CD8-positive, alpha-beta memory T cell (primary cell): ENCODE results near the gene FAM131B. TPM values are rescaled to one million over a fixed set of nuclear protein-coding genes. Genes with fewer than 3 reads are reported as not detected.

Source experiments
- CTCF ChIA-PET: fragments of 350-600 bp; sonication (Branson Sonifier 250); formaldehyde crosslinking; loops from one replicate; lab custom pipeline; 2021; ENCODE audit warnings: antibody characterized with exemption; lab: Charles Lee
- POLR2A ChIA-PET: fragments of 350-600 bp; sonication (Branson Sonifier 250); formaldehyde crosslinking; loops from one replicate; lab custom pipeline; 2021; ENCODE audit warnings: antibody characterized with exemption; lab: Charles Lee
- DNase-seq, 5 donors: peaks; one replicate each; pipeline versions ENCODE4 v3.0.0 to v3.0.0-alpha.2; 2020 to 2022; ENCODE audit warnings: mixed read lengths in 1 of 5
- H3K27ac ChIP-seq: one replicate; pipeline ENCODE4 v1.7.0; 2013; ENCODE audit warnings: low read depth, mild to moderate bottlenecking, low read length, moderate library complexity
- H3K27me3 ChIP-seq: 2 replicates; pipeline ENCODE4 v1.7.0; 2013; ENCODE audit warnings: low read length, mild to moderate bottlenecking; ENCODE audit not compliant: insufficient read depth, poor library complexity, severe bottlenecking
- H3K36me3 ChIP-seq: 2 replicates; pipeline ENCODE4 v1.7.0; 2013; ENCODE audit warnings: mild to moderate bottlenecking, low read length, moderate library complexity; ENCODE audit not compliant: insufficient read depth
- H3K4me1 ChIP-seq: 2 replicates; pipeline ENCODE4 v1.7.0; 2013; ENCODE audit warnings: mild to moderate bottlenecking, low read length, moderate library complexity; ENCODE audit not compliant: insufficient read depth
- H3K4me3 ChIP-seq: 2 replicates; pipeline ENCODE4 v1.7.0; 2013; ENCODE audit warnings: mild to moderate bottlenecking, low read length
- H3K9me3 ChIP-seq: 2 replicates; pipeline ENCODE4 v1.7.0; 2013; ENCODE audit warnings: mild to moderate bottlenecking, low read length
- H3K27ac Mint-ChIP-seq, 8 donors: one replicate each; pipeline ENCODE4 v1.8.0; 2020 to 2021; ENCODE audit warnings: mixed read lengths in 8 of 8, mild to moderate bottlenecking in 6 of 8, inconsistent platforms in 3 of 8, moderate library complexity in 3 of 8
- H3K27me3 Mint-ChIP-seq, 2 donors: one replicate each; pipeline ENCODE4 v1.8.0; 2020 to 2021; ENCODE audit warnings: mixed read lengths in 2 of 2, mild to moderate bottlenecking in 1 of 2, moderate library complexity in 1 of 2
- H3K36me3 Mint-ChIP-seq, 3 donors: one replicate each; pipeline ENCODE4 v1.8.0; 2020 to 2021; ENCODE audit warnings: mixed read lengths in 3 of 3, inconsistent platforms in 1 of 3, mild to moderate bottlenecking in 1 of 3
- H3K4me1 Mint-ChIP-seq, 3 donors: one replicate each; pipeline ENCODE4 v1.8.0; 2020 to 2021; ENCODE audit warnings: mixed read lengths in 3 of 3, inconsistent platforms in 1 of 3, mild to moderate bottlenecking in 1 of 3
- H3K4me3 Mint-ChIP-seq, 7 donors: one replicate each; pipeline ENCODE4 v1.8.0; 2020 to 2021; ENCODE audit warnings: mixed read lengths in 7 of 7, mild to moderate bottlenecking in 6 of 7, moderate library complexity in 4 of 7, inconsistent platforms in 2 of 7
- H3K9me3 Mint-ChIP-seq, 5 donors: one replicate each; pipeline ENCODE4 v1.8.0; 2020 to 2022; ENCODE audit warnings: mixed read lengths in 5 of 5, mild to moderate bottlenecking in 3 of 5, moderate library complexity in 2 of 5, inconsistent platforms in 1 of 5
- polyA plus RNA-seq: library from polyadenylated mRNA; unstranded; fragments of 300-500 nt; fragmentation: Illumina TruSeq; gene quantifications from one replicate; pipeline ENCODE4 v1.2.3, GENCODE V29; 2021
- total RNA-seq, 2 experiments: library from RNA; stranded (reverse); gene quantifications; one replicate each; pipeline ENCODE4 v1.2.3, GENCODE V29; 2021

The FAM131B gene
- total and polyA plus RNA-seq, 3 experiments from 2014 or later = 1.6 to 2.8 (median 2.4) TPM

DNA sequence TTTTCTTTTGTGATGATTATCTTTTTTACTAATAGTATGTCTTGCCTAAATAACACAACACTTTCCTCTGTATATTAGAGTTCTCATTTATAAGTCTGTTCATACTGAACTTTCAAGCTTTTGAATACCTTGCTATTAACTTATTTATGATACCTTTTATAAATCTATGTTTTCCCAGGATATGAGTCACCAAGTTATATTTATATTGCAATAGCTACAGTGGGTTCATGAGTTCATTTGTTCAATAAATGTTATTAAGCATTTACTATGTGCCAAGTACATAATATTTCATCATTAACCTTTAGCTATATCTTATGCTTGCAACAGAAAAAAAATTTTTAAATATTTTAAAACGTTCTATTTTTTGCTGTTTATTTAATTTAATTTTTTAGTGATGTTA is 28.3 kb downstream of the FAM131B start:
- POLR2A ChIA-PET = no interaction called here

DNA sequence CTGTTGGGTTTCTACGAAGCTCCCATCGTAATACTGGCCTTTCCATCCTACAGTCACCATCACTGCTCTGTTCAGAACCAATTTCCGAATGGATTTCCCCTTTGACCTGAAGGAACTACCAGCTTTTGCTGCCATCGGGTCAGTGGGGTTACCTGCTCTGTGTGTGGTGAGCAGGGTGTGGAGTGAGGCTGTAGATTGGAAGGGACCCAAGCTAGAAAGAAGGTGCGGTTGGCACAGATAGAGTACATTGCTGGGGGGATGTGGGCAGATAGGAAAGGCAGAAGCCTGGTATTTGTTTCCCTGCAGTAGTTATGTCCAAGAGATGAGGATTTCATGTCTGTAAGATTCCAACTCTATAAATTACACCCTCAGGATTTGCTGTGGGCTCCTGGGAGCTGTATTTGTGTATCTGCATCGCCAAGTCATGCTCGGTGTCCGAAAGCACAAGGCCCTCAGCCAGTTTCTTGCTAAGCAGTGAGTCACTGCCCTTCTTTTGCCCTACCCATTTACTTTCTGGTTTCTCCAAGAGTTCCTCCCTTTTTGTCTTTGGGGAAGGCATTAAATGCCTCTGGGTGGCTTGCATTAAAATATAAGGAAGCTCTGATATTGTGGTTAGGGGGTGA is 31.2 kb downstream of the FAM131B start:
- H3K27ac ChIP-seq = no peak overlapping the region
- ChIA-PET CTCF (interaction anchor here (1.2 to 1.6 kb wide), 3 partner anchors 20 to 91 kb away, joined by 3 to 4 read pairs (median 4); no protein-coding TSS in a partner anchor), POLR2A (no interaction called here)
- H3K4me1 ChIP-seq = no peaks in the 10 kb centered on the region
- Mint-ChIP-seq H3K27ac (no peak overlapping the region), H3K4me3 (no peak overlapping the region), H3K36me3 (no peaks in the 10 kb centered on the region), H3K9me3 (no peaks in the 10 kb centered on the region), H3K4me1 (no peaks in the 10 kb centered on the region), H3K27me3 (peaks cover 3 to 22% of the 10 kb centered on the region in 2 donors)
- no peak overlapping the region for H3K4me3 ChIP-seq
- H3K9me3 ChIP-seq = no peaks in the 10 kb centered on the region
- no peaks in the 10 kb centered on the region for H3K36me3 ChIP-seq
- no peak for DNase-seq
- H3K27me3 ChIP-seq = peaks cover 3% of the 10 kb centered on the region

More for the DNA sequence above, 28.3 kb downstream of the FAM131B start:
- H3K4me1 ChIP-seq = no peaks in the 10 kb centered on the region
- Mint-ChIP-seq H3K9me3 (no peaks in the 10 kb centered on the region), H3K27me3 (peaks cover 11 to 36% of the 10 kb centered on the region in 2 donors), H3K4me1 (peaks cover 0 to 2% (median 0%) of the 10 kb centered on the region in 3 donors), H3K27ac (no peak overlapping the region), H3K36me3 (no peaks in the 10 kb centered on the region), H3K4me3 (no peak overlapping the region)
- no peak overlapping the region for H3K4me3 ChIP-seq
- H3K36me3 ChIP-seq = no peaks in the 10 kb centered on the region
- no peak overlapping the region for H3K27ac ChIP-seq
- peaks cover 8% of the 10 kb centered on the region for H3K27me3 ChIP-seq
- CTCF ChIA-PET = interaction anchor here (1.4 to 2.5 kb wide), 2 partner anchors 11 to 17 kb away, joined by 5 to 13 read pairs; no protein-coding TSS in a partner anchor
- DNase-seq = no peak
- H3K9me3 ChIP-seq = no peaks in the 10 kb centered on the region

DNA sequence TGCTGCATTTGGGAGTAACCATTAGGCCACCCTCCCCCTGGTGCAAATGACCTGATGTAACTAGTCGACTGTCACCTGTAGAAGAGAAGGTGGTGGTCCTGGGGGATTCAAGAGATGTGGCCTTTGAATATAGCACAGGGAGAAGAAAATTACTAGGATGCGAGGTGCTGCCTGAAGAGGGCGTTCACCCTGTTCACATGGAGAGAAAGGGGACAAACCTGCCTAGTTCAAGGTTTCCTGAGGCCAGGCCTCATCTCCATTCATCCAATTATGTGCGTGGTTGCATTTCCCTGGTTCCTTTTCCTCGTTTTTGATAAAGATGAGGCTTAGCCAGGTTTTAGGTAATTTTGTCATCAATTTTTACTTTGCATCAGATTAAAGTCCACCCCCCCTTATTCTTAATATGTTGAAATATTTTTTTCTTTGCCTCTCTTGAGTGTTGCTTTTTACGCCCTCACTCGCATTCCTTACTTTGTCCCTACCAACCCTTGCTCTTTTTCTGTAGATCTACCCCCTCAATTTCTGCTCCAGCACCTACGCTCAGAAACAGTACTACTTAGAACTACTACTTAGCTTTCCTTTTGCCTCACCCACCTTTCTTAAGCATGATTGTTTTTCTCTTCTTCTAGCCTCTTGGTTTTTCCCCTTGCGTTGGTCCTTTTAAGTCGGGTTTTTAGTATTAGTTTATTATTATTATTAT is 32.9 kb downstream of the FAM131B start:
- CTCF ChIA-PET = interaction anchor here (1.4 to 1.6 kb wide), 3 partner anchors 19 to 89 kb away, joined by 3 read pairs; no protein-coding TSS in a partner anchor
- peaks cover 12 to 13% (median 12%) of the 10 kb centered on the region in 3 donors for H3K4me1 Mint-ChIP-seq

DNA sequence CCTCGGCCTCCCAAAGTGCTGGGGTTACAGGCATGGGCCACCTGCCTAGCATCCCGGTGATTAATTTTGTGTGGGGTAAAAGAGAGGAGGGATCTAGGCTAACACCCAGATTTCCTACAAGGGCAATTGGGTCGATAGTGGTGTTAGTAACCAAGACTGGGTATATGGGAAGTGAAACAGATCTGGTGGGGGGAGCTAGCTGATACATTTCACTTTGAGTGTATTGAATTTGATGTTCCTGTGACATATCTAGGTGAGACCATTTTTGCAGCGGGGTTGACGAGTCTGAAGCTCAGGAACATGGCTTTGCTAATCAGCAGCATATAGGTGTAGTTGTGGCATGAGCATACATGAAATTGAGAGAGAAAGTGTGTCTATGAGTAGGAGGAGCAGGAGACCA is 34.6 kb downstream of the FAM131B start:
- Mint-ChIP-seq H3K9me3 (no peaks in the 10 kb centered on the region), H3K36me3 (no peaks in the 10 kb centered on the region), H3K4me3 (no peak overlapping the region), H3K4me1 (peaks cover 12 to 14% (median 14%) of the 10 kb centered on the region in 3 donors), H3K27me3 (peaks cover 1 to 5% of the 10 kb centered on the region in 2 donors), H3K27ac (no peak overlapping the region)
- no peaks in the 10 kb centered on the region for H3K4me1 ChIP-seq
- no peak for DNase-seq
- H3K27ac ChIP-seq = no peak overlapping the region
- POLR2A ChIA-PET = no interaction called here
- no peak overlapping the region for H3K4me3 ChIP-seq
- CTCF ChIA-PET = interaction anchor here (1.4 to 1.6 kb wide), 2 partner anchors 28 to 87 kb away, joined by 3 to 9 read pairs; no protein-coding TSS in a partner anchor
- H3K36me3 ChIP-seq = no peaks in the 10 kb centered on the region
- no peaks in the 10 kb centered on the region for H3K9me3 ChIP-seq
- H3K27me3 ChIP-seq = peaks cover 3% of the 10 kb centered on the region

More for the DNA sequence above, 32.9 kb downstream of the FAM131B start:
- no peaks in the 10 kb centered on the region for H3K9me3 ChIP-seq
- Mint-ChIP-seq H3K9me3 (no peaks in the 10 kb centered on the region), H3K27me3 (peaks cover 3 to 11% of the 10 kb centered on the region in 2 donors), H3K4me3 (no peak overlapping the region), H3K27ac (peak overlapping the region in 2 of 8 donors; percentile 1 to 28), H3K36me3 (no peaks in the 10 kb centered on the region)
- peaks cover 3% of the 10 kb centered on the region for H3K27me3 ChIP-seq
- no peak for DNase-seq
- POLR2A ChIA-PET = no interaction called here
- H3K36me3 ChIP-seq = no peaks in the 10 kb centered on the region
- H3K4me3 ChIP-seq = no peak overlapping the region
- no peak overlapping the region for H3K27ac ChIP-seq
- no peaks in the 10 kb centered on the region for H3K4me1 ChIP-seq

DNA sequence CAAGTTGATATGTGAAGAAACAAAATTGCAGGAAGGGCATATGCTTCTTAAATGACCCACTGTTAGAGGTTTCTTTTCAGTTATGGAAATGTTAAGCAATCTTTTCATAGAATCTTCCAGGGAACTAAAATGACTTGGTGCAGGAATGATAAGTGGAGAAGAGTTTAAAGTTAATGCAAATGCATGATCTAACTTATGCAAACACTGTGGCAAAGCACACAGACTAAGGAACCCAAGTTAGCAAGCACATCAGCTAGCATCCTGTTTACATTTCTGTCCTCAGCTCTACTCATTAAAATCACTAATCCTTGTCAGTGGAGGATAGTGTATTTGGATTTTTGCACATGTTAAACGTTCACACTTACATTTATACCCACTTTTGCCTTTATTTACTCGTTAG is 37.3 kb downstream of the FAM131B start:
- H3K9me3 ChIP-seq = no peaks in the 10 kb centered on the region
- Mint-ChIP-seq H3K27me3 (peaks cover 0 to 5% of the 10 kb centered on the region in 2 donors), H3K4me3 (peak overlapping the region in 1 of 7 donors; percentile 19), H3K36me3 (no peaks in the 10 kb centered on the region), H3K9me3 (no peaks in the 10 kb centered on the region), H3K27ac (peak overlapping the region in 4 of 8 donors; percentile 21 to 66 (median 48)), H3K4me1 (peaks cover 12 to 14% (median 14%) of the 10 kb centered on the region in 3 donors)
- H3K36me3 ChIP-seq = no peaks in the 10 kb centered on the region
- no peaks in the 10 kb centered on the region for H3K27me3 ChIP-seq
- H3K4me3 ChIP-seq = no peak overlapping the region
- H3K4me1 ChIP-seq = no peaks in the 10 kb centered on the region
- H3K27ac ChIP-seq = no peak overlapping the region
- ChIA-PET POLR2A (no interaction called here), CTCF (interaction anchor here (1.1 to 2.1 kb wide), 2 partner anchors 25 to 45 kb away, joined by 3 to 7 read pairs; no protein-coding TSS in a partner anchor)
- DNase-seq = no peak

DNA sequence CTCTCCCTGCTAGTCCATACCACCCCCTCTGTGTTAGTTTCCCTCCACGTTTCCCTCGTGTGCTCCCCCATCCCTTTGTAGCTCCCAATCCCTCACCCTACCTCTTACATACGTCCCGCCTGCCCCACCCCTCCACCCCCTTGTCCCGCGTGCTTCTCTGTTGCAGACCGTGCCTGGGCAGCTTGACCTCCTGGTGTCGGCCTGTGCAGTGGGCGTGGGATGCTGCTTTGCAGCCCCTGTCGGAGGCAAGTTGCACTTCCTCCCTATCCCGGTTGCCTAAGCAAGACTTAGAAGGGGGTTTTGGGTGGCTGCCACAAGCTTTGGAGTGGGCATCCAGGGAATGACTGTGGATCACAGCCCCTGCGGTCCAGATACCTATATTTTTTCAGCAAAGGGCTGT is 38.9 kb downstream of the FAM131B start:
- CTCF ChIA-PET = interaction anchor here (2.1 kb wide), 1 partner anchor 24 kb away, joined by 7 read pairs; no protein-coding TSS in a partner anchor
- H3K9me3 ChIP-seq = no peaks in the 10 kb centered on the region
- Mint-ChIP-seq H3K27ac (peak overlapping the region in 1 of 8 donors; percentile 43), H3K4me1 (peaks cover 12 to 14% (median 14%) of the 10 kb centered on the region in 3 donors), H3K4me3 (no peak overlapping the region), H3K36me3 (no peaks in the 10 kb centered on the region), H3K27me3 (peaks cover 0 to 9% of the 10 kb centered on the region in 2 donors), H3K9me3 (no peaks in the 10 kb centered on the region)
- H3K27me3 ChIP-seq = no peaks in the 10 kb centered on the region
- no peak overlapping the region for H3K27ac ChIP-seq
- H3K4me1 ChIP-seq = no peaks in the 10 kb centered on the region
- no peak overlapping the region for H3K4me3 ChIP-seq
- DNase-seq = no peak
- H3K36me3 ChIP-seq = no peaks in the 10 kb centered on the region
- POLR2A ChIA-PET = no interaction called here

DNA sequence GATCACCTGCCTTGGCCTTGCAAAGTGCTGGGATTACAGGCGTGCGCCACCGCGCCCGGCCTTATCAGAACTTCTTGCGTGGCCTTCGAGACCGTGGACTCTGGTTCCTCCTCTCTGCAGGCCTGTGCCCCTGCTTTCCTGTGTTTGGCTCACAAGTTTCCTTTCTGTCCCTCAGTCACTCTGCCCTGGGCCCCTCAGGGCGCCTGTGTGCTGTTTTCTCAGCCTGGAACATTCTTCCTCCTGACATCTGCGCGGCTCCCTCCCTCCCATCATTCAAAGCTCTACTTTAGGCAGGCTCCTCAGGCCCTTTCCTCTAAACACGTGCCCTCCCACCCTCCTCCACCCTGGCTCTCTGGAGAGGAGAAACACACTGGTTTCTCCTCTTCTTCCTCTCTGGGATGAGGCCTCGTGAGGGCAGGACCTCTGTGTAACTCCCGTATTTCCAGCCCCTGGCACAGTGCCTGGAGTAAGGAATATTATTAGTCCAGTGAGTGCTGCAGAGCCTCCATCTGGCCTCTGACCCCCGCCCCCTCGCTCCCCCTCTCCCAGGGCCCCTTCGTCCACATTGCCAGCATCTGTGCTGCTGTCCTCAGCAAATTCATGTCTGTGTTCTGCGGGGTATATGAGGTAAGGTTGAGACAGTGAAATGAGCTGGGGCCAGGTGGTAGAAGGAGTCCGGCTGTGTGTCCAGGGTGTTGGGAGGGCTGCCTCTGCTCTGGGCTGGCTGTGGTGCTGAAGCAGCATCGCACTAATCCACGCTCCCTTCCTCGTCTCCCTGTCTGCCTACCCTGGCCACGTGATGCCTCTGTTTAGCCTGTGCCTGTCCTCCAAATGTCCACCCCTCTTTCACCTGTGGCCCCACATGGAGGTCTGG is 39.5 kb downstream of the FAM131B start:
- Histone ChIP-seq H3K4me3 (no peak overlapping the region), H3K27me3 (no peaks in the 10 kb centered on the region), H3K4me1 (no peaks in the 10 kb centered on the region), H3K9me3 (no peaks in the 10 kb centered on the region), H3K27ac (no peak overlapping the region), H3K36me3 (no peaks in the 10 kb centered on the region)
- Mint-ChIP-seq H3K27me3 (peaks cover 0 to 9% of the 10 kb centered on the region in 2 donors), H3K4me1 (peaks cover 12 to 14% (median 14%) of the 10 kb centered on the region in 3 donors), H3K27ac (peak overlapping the region in 2 of 8 donors; percentile 40 to 43), H3K4me3 (no peak overlapping the region), H3K36me3 (no peaks in the 10 kb centered on the region), H3K9me3 (no peaks in the 10 kb centered on the region)
- DNase-seq = no peak
- ChIA-PET POLR2A (no interaction called here), CTCF (interaction anchor here (2.1 kb wide), 1 partner anchor 23 kb away, joined by 7 read pairs; no protein-coding TSS in a partner anchor)
